ENCODE results near the gene LY6G6D.

Gene LY6G6D

DNA sequence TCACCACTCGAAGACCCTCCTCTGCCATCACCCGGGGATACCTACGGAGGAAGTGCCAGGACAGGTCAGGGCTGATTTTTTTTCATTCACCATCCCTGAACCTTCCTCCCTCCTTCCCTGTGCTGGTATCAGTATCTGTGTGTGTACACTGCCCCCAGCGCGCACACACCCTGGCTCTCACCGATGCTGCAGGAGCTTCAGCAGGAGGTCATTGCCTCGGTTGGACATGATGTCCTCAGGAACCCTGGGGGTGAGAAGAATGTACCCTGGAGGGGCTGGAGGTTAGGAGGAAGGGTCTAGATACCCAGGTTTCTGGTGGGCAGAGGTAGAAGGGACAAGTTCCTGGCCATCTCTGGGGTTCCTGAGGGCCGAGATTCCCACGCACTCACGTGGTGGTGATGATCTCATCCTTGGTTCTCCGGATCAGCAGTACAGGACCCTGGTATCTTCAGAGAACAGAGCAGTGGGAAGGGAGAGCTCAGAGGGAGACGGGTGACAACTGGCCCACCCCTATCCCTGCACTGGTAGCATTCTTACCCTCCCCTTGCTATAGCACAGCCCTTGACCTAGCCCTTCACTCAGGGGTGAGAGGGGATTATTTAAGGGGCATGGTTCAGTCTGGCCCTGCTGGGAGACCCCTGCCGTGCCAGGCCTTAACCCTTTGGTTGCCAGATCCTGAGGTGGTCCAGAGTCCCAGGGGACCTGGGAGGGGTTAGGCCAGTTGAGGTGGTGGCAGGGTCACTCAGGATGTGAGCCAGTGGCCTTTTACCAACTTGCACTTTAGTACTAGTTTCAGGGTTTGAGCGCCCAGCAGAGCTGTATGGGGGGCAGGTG, 27.1 kb upstream of the LY6G6D start:
- H3K4me1 Mint-ChIP-seq (ENCODE audit: low read depth), result peaks cover 9% of the 10 kb centered on the region
- peak overlapping the region; percentile 44 for H3K27ac Mint-ChIP-seq
- no peak overlapping the region for H3K4me3 Mint-ChIP-seq
- no peak for DNase-seq
- H3K27me3 Mint-ChIP-seq, result no peaks in the 10 kb centered on the region
- peaks cover 81% of the 10 kb centered on the region for H3K36me3 Mint-ChIP-seq (ENCODE audit: low read depth)
- no peaks in the 10 kb centered on the region for H3K9me3 Mint-ChIP-seq

- Mint-ChIP-seq H3K27ac (peak overlapping the region; percentile 73), H3K4me3 (no peak overlapping the region)
Measured at GRCh38 chr6:31689249-31690110, 25.7 kb upstream of the LY6G6D start.

GRCh38 chr6:31690231-31691077, 24.7 kb upstream of the LY6G6D start:
- peaks cover 9% of the 10 kb centered on the region for H3K4me1 Mint-ChIP-seq (ENCODE audit: low read depth)
- DNase-seq, result no peak
- no peaks in the 10 kb centered on the region for H3K27me3 Mint-ChIP-seq
- no peak overlapping the region for H3K4me3 Mint-ChIP-seq
- H3K9me3 Mint-ChIP-seq, result no peaks in the 10 kb centered on the region
- peak overlapping the region; percentile 73 for H3K27ac Mint-ChIP-seq
- H3K36me3 Mint-ChIP-seq (ENCODE audit: low read depth), result peaks cover 93% of the 10 kb centered on the region

More at GRCh38 chr6:31689249-31690110, 25.7 kb upstream of the LY6G6D start:
- Mint-ChIP-seq H3K9me3 (no peaks in the 10 kb centered on the region), H3K27me3 (no peaks in the 10 kb centered on the region), H3K36me3 (ENCODE audit: low read depth) (peaks cover 90% of the 10 kb centered on the region), H3K4me1 (ENCODE audit: low read depth) (peaks cover 9% of the 10 kb centered on the region)
- DNase-seq, result no peak

DNA sequence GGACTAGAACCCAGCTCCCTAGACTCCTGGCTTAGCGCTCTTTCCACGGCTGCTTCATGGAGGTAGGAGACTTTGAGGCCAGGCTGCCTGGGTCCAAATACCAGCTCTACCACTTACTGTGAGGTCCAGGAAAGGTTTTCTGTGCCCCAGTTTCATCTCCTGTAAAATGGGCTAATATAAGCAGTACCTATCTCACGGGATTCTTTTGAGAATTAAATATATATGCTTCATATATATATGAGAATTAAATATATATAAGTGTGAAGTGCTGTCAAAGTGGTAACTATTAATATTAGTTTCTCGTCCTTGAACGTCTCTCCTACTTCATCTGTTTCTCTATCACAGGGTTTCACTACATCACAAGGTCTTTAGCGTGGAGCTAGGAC, 24.1 kb upstream of the LY6G6D start:
- no peak overlapping the region for H3K4me3 Mint-ChIP-seq
- DNase-seq, result no peak
- H3K4me1 Mint-ChIP-seq (ENCODE audit: low read depth), result peaks cover 9% of the 10 kb centered on the region
- H3K27ac Mint-ChIP-seq, result peak overlapping the region; percentile 70
- H3K27me3 Mint-ChIP-seq, result no peaks in the 10 kb centered on the region
- no peaks in the 10 kb centered on the region for H3K9me3 Mint-ChIP-seq
- peaks cover 93% of the 10 kb centered on the region for H3K36me3 Mint-ChIP-seq (ENCODE audit: low read depth)

DNA sequence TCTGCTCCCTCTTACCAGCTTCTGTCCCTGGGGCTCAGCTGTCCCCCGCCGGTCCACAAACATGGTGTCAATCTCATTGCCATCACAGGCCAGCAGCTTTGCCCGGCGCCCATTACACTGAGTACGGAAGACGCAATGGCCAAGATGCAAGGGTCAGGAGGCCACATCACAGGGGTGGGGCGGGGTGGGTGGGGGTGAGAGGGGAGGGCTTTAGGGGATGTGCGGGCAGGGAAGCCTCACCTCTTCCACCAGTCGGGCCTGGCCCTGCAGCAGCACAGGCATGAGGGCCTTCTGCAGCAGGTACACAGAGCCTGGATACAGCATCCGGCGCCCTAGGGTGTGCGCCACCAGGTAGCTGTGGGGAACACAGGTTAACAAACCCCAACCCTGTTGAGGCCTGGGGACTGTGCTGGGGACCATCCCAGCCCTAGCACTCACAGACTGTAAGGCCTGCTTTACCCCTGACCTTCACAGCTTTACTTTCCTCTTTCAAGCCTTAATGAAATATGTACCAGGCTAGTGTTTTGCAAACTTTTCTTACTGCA, 23.5 kb upstream of the LY6G6D start:
- Mint-ChIP-seq H3K27ac (peak overlapping the region; percentile 44), H3K9me3 (no peaks in the 10 kb centered on the region), H3K36me3 (ENCODE audit: low read depth) (peaks cover 93% of the 10 kb centered on the region), H3K4me3 (no peak overlapping the region), H3K27me3 (no peaks in the 10 kb centered on the region), H3K4me1 (ENCODE audit: low read depth) (peaks cover 9% of the 10 kb centered on the region)
- DNase-seq, result no peak

- H3K36me3 Mint-ChIP-seq (ENCODE audit: low read depth), result peaks cover 94% of the 10 kb centered on the region
Measured at GRCh38 chr6:31692353-31692752, 22.8 kb upstream of the LY6G6D start.

GRCh38 chr6:31692886-31693285, 22.3 kb upstream of the LY6G6D start:
- H3K4me1 Mint-ChIP-seq (ENCODE audit: low read depth), result peaks cover 17% of the 10 kb centered on the region
- H3K36me3 Mint-ChIP-seq (ENCODE audit: low read depth), result peaks cover 94% of the 10 kb centered on the region
- H3K27ac Mint-ChIP-seq, result peak overlapping the region; percentile 40
- H3K4me3 Mint-ChIP-seq, result no peak overlapping the region
- DNase-seq, result no peak
- no peaks in the 10 kb centered on the region for H3K9me3 Mint-ChIP-seq
- H3K27me3 Mint-ChIP-seq, result no peaks in the 10 kb centered on the region

More at GRCh38 chr6:31692353-31692752, 22.8 kb upstream of the LY6G6D start:
- Mint-ChIP-seq H3K4me3 (no peak overlapping the region), H3K4me1 (ENCODE audit: low read depth) (peaks cover 11% of the 10 kb centered on the region), H3K27me3 (no peaks in the 10 kb centered on the region), H3K27ac (no peak overlapping the region), H3K9me3 (no peaks in the 10 kb centered on the region)
- no peak for DNase-seq

GRCh38 chr6:31693535-31693934, 21.6 kb upstream of the LY6G6D start:
- H3K4me3 Mint-ChIP-seq, result no peak overlapping the region
- H3K36me3 Mint-ChIP-seq (ENCODE audit: low read depth), result peaks cover 90% of the 10 kb centered on the region
- no peaks in the 10 kb centered on the region for H3K9me3 Mint-ChIP-seq
- DNase-seq, result no peak
- no peak overlapping the region for H3K27ac Mint-ChIP-seq
- peaks cover 19% of the 10 kb centered on the region for H3K4me1 Mint-ChIP-seq (ENCODE audit: low read depth)
- H3K27me3 Mint-ChIP-seq, result no peaks in the 10 kb centered on the region

DNA sequence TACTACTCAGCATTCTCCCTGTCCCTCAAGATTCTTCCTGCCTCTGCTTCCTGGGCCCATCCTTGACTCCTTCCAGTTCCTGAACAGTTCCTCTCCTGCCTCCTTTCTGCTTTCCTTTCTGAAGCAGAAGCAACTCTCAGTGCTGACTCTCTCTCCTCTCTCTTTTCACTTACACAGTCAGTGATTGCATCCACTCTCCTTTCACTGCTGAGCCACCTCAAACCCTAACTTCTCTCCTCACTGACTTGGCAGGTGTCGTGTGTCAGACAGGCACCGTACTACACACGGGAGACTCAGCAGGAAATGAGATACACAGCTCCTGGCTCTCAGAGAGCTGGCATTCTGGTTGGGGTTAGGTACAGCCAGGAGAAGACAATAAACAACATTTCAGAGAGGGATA, 17.6 kb upstream of the LY6G6D start:
- Mint-ChIP-seq H3K36me3 (ENCODE audit: low read depth) (peaks cover 84% of the 10 kb centered on the region), H3K27me3 (no peaks in the 10 kb centered on the region), H3K4me3 (no peak overlapping the region), H3K27ac (peak overlapping the region; percentile 83), H3K9me3 (no peaks in the 10 kb centered on the region), H3K4me1 (ENCODE audit: low read depth) (peaks cover 35% of the 10 kb centered on the region)
- no peak for DNase-seq

DNA sequence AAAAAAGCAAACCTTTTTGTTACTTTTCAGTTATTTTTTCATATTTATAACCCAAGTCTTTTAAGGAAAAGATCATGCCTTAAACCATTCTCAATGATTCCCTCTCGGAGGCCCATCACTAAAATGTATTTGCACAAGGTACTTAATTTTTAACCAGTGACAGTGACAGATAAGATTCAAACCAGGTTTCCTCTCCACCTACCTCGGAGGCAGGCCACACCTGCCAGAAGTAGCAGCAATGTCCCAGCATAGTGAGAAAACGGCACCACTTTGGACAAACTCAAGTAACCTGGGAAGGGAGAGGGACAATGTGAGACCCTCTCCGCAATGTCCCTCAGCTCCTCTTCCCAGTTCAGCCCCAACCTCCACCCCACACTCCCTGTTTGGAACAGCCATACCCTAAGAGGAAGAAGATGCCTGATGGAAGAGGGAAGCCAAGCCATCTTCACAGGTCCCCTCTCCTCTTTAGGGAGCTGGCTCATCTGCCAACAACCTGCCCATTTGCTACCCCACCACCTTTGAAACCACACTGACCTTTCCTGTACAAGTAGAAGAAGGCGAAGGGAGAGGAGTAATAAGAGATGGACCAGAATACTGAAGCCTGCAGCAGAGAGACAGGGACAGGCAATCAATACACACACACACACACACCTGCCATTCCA, 14.3 kb upstream of the LY6G6D start:
- Mint-ChIP-seq H3K9me3 (no peaks in the 10 kb centered on the region), H3K4me1 (ENCODE audit: low read depth) (peaks cover 42% of the 10 kb centered on the region), H3K4me3 (peak overlapping the region; percentile 98), H3K36me3 (ENCODE audit: low read depth) (peaks cover 58% of the 10 kb centered on the region), H3K27ac (peak overlapping the region; percentile 62), H3K27me3 (no peaks in the 10 kb centered on the region)
- DNase-seq, result no peak

GRCh38 chr6:31701666-31702404, 13.3 kb upstream of the LY6G6D start:
- H3K9me3 Mint-ChIP-seq, result no peaks in the 10 kb centered on the region
- H3K36me3 Mint-ChIP-seq (ENCODE audit: low read depth), result peaks cover 48% of the 10 kb centered on the region
- peaks cover 42% of the 10 kb centered on the region for H3K4me1 Mint-ChIP-seq (ENCODE audit: low read depth)
- no peaks in the 10 kb centered on the region for H3K27me3 Mint-ChIP-seq
- peak overlapping the region; percentile 98 for H3K27ac Mint-ChIP-seq
- no peak for DNase-seq
- peak overlapping the region; percentile 98 for H3K4me3 Mint-ChIP-seq

DNA sequence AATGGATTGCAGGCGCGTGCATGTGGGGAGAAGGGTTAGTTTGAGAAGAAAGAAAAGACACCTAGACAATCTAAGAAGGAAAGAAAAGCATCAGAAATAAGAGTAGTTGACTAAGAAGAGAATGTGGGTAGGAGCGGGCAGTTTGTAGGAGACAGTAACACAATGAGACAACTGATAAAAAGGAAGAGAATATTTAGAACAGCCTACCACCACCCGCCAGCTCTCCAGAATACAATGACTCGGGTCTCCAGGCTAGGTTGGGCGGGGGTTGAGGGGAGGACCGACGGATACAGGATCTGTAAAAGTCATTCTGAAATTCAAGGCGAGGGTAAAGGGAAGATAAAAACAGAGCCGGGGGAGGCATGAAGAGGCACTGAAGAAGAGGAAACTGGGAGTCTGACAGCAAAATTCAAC, 12.7 kb upstream of the LY6G6D start:
- Mint-ChIP-seq H3K4me1 (ENCODE audit: low read depth) (peaks cover 40% of the 10 kb centered on the region), H3K4me3 (peak overlapping the region; percentile 98), H3K36me3 (ENCODE audit: low read depth) (peaks cover 42% of the 10 kb centered on the region), H3K9me3 (no peaks in the 10 kb centered on the region), H3K27ac (peak overlapping the region; percentile 98), H3K27me3 (no peaks in the 10 kb centered on the region)
- no peak for DNase-seq
